H1 (cell line): Measurements from ENCODE around the gene HOXB3. TPM values are rescaled to one million over a fixed set of nuclear protein-coding genes. Genes with fewer than 3 reads are reported as not detected.
A peak's percentile ranks its signal among the peaks of the same experiment; 100 is the strongest.

Experiments
- CTCF ChIA-PET: fragments of 300-600 bp; sonication (Branson Sonifier 250); formaldehyde crosslinking; loops from one replicate; lab custom pipeline; 2021; ENCODE audit not compliant: partially characterized antibody; lab: Charles Lee
- POLR2A ChIA-PET: fragments of 300-600 bp; sonication (Branson Sonifier 250); formaldehyde crosslinking; loops from one replicate; lab custom pipeline; 2021; ENCODE audit warnings: inconsistent platforms; ENCODE audit not compliant: partially characterized antibody; lab: Charles Lee
- DNase-seq, 2 experiments: peaks; one replicate each; pipeline versions ENCODE4 v3.0.0 to v3.0.0-alpha.2; 2010 to 2022; ENCODE audit warnings: low spot score in 2 of 2, low read depth in 1 of 2, mixed read lengths in 1 of 2
- FAIRE-seq: peaks from 2 replicates; lab custom pipeline; 2011; peaks lifted over from hg19 to GRCh38; lab: Jason Lieb, UNC
- H2AFZ ChIP-seq: 2 replicates; pipeline ENCODE4 v1.8.1; 2012; ENCODE audit warnings: low read length, inconsistent platforms
- H2AK5ac ChIP-seq: 2 replicates; pipeline ENCODE4 v1.6.1; 2013; ENCODE audit warnings: low read depth, low read length
- H2BK120ac ChIP-seq: replicated peaks from 2 replicates; pipeline ENCODE3; 2013; ENCODE audit warnings: low read depth, low read length, inconsistent platforms
- H2BK12ac ChIP-seq: 2 replicates; pipeline ENCODE4 v1.6.1; 2013; ENCODE audit warnings: low read depth, low read length
- H2BK15ac ChIP-seq: 2 replicates; pipeline ENCODE4 v1.6.1; 2013; ENCODE audit warnings: low read length
- H2BK20ac ChIP-seq: 2 replicates; pipeline ENCODE4 v1.6.1; 2013; ENCODE audit warnings: low read length
- H2BK5ac ChIP-seq: 2 replicates; pipeline ENCODE4 v1.6.1; 2013; ENCODE audit warnings: low read depth, low read length
- H3K14ac ChIP-seq: 2 replicates; pipeline ENCODE4 v1.6.1; 2013; ENCODE audit warnings: inconsistent platforms; ENCODE audit not compliant: insufficient read length
- H3K18ac ChIP-seq: 2 replicates; pipeline ENCODE4 v1.6.1; 2013; ENCODE audit warnings: low read length; ENCODE audit errors: extremely low read depth
- H3K23ac ChIP-seq: 2 replicates; pipeline ENCODE4 v1.6.1; 2013; ENCODE audit warnings: inconsistent platforms; ENCODE audit not compliant: insufficient read length
- H3K23me2 ChIP-seq: 2 replicates; pipeline ENCODE4 v1.6.1; 2013; ENCODE audit warnings: low read depth, low read length
- H3K27ac ChIP-seq: 2 replicates; pipeline ENCODE4 v1.6.1; 2011; ENCODE audit warnings: low read depth, low read length, inconsistent platforms
- H3K27me3 ChIP-seq, 4 experiments: replicated peaks in 1 of 4; 1 replicate in 1 of 4; 2 replicates in 3 of 4; pipeline versions ENCODE4 v1.6.1 to v1.8.1; 2011 to 2013; ENCODE audit warnings: low read length in 3 of 4, mild to moderate bottlenecking in 3 of 4, inconsistent platforms in 2 of 4, mixed read lengths in 2 of 4, moderate library complexity in 1 of 4; ENCODE audit not compliant: control insufficient read depth in 3 of 4, insufficient read depth in 3 of 4; ENCODE audit errors: extremely low read depth in 1 of 4
- H3K36me3 ChIP-seq, 4 experiments: 2 replicates each; pipeline versions ENCODE4 v1.6.1 to v1.8.1; 2011 to 2013; ENCODE audit warnings: mild to moderate bottlenecking in 4 of 4, low read length in 3 of 4, moderate library complexity in 2 of 4, control low read depth in 1 of 4, inconsistent platforms in 1 of 4; ENCODE audit not compliant: insufficient read depth in 4 of 4, control insufficient read depth in 2 of 4
- H3K4ac ChIP-seq: replicated peaks from 2 replicates; pipeline ENCODE3; 2013; ENCODE audit warnings: low read length, low read depth, mixed read lengths, inconsistent platforms; ENCODE audit not compliant: insufficient read length
- H3K4me1 ChIP-seq, 4 experiments: replicated peaks in 1 of 4; 1 replicate in 1 of 4; 2 replicates in 3 of 4; pipeline versions ENCODE4 v1.6.1 to v1.8.1; 2011 to 2013; ENCODE audit warnings: low read length in 3 of 4, inconsistent platforms in 2 of 4, mixed read lengths in 1 of 4; ENCODE audit not compliant: insufficient read depth in 4 of 4, control insufficient read depth in 3 of 4
- H3K4me2 ChIP-seq, 2 experiments: 2 replicates each; pipeline versions ENCODE4 v1.6.1 to v1.8.1; 2011 to 2013; ENCODE audit warnings: low read depth in 2 of 2, low read length in 2 of 2, control low read depth in 1 of 2, inconsistent platforms in 1 of 2, mild to moderate bottlenecking in 1 of 2; ENCODE audit not compliant: insufficient read depth in 1 of 2
- H3K4me3 ChIP-seq, 4 experiments: fragments of 200-600, 300-600 bp in 1 of 4; sonication (generic), shearing (Covaris generic), sonication (Bioruptor Twin) in 1 of 4; 2 replicates each; pipeline versions ENCODE4 v1.5.1 to v1.8.1; 2011 to 2016; ENCODE audit warnings: low read length in 4 of 4, low read depth in 3 of 4, control low read depth in 2 of 4, inconsistent platforms in 2 of 4, mild to moderate bottlenecking in 2 of 4, mixed read lengths in 1 of 4, moderate library complexity in 1 of 4; ENCODE audit not compliant: insufficient read depth in 2 of 4; ENCODE audit errors: extremely low read depth in 1 of 4
- H3K56ac ChIP-seq: replicated peaks from 2 replicates; pipeline ENCODE3; 2013; ENCODE audit warnings: low read depth, mild to moderate bottlenecking, mixed read lengths, low read length, inconsistent platforms; ENCODE audit not compliant: insufficient read length
- H3K79me1 ChIP-seq: 2 replicates; pipeline ENCODE4 v1.6.1; 2013; ENCODE audit warnings: low read depth, low read length, control low read depth
- H3K79me2 ChIP-seq, 2 experiments: 2 replicates each; pipeline versions ENCODE4 v1.6.1 to v1.8.1; 2012 to 2013; ENCODE audit warnings: low read length in 2 of 2, mild to moderate bottlenecking in 2 of 2, inconsistent platforms in 1 of 2; ENCODE audit not compliant: insufficient read depth in 2 of 2, control insufficient read depth in 1 of 2
- H3K9ac ChIP-seq, 4 experiments: replicated peaks in 1 of 4; 1 replicate in 1 of 4; 2 replicates in 3 of 4; pipeline versions ENCODE4 v1.6.1 to v1.8.1; 2011 to 2013; ENCODE audit warnings: low read depth in 3 of 4, low read length in 3 of 4, control low read depth in 2 of 4, mild to moderate bottlenecking in 2 of 4, moderate library complexity in 2 of 4, inconsistent platforms in 1 of 4; ENCODE audit errors: extremely low read depth in 1 of 4
- H3K9me3 ChIP-seq, 2 experiments: 2 replicates each; pipeline versions ENCODE4 v1.6.1 to v1.8.1; 2012 to 2013; ENCODE audit warnings: mild to moderate bottlenecking in 2 of 2, moderate library complexity in 2 of 2, control low read depth in 1 of 2, inconsistent platforms in 1 of 2, low read depth in 1 of 2, low read length in 1 of 2, mixed read lengths in 1 of 2; ENCODE audit not compliant: insufficient read depth in 2 of 2
- H4K20me1 ChIP-seq, 2 experiments: replicated peaks in 1 of 2; 2 replicates each; pipeline versions ENCODE3 to v1.8.1; 2011 to 2013; ENCODE audit warnings: inconsistent platforms in 2 of 2, low read length in 2 of 2, mild to moderate bottlenecking in 1 of 2; ENCODE audit not compliant: insufficient read depth in 2 of 2, control insufficient read depth in 1 of 2
- H4K5ac ChIP-seq: 2 replicates; pipeline ENCODE4 v1.6.1; 2013; ENCODE audit warnings: low read length, low read depth, mixed read lengths, inconsistent platforms; ENCODE audit not compliant: insufficient read length
- H4K8ac ChIP-seq: 2 replicates; pipeline ENCODE4 v1.8.0; 2013; ENCODE audit warnings: mild to moderate bottlenecking, moderate library complexity, low read length, inconsistent platforms; ENCODE audit not compliant: insufficient read depth; ENCODE audit errors: extremely low read depth
- H4K91ac ChIP-seq: replicated peaks from 2 replicates; pipeline ENCODE3; 2013; ENCODE audit warnings: low read length, mixed read lengths, inconsistent platforms; ENCODE audit not compliant: insufficient read length
- EZH2 ChIP-seq: fragments of 200-600 bp; sonication (generic); IDR thresholded peaks from 2 replicates; pipeline ENCODE4 v1.7.1; 2012; ENCODE audit warnings: low read depth, mild to moderate bottlenecking, moderate library complexity, low read length, inconsistent platforms; ENCODE audit not compliant: severe bottlenecking
- HDAC6 ChIP-seq: IDR thresholded peaks from one replicate; pipeline ENCODE4 v1.7.1; 2012; ENCODE audit warnings: low read depth, mild to moderate bottlenecking, inconsistent platforms, low read length, moderate library complexity
- SUZ12 ChIP-seq: fragments of 200-600 bp; sonication (generic); IDR thresholded peaks from 2 replicates; pipeline ENCODE4 v1.6.1; 2012; ENCODE audit warnings: mild to moderate bottlenecking, inconsistent platforms, low read length, moderate library complexity, mixed read lengths
- WGBS, 2 experiments: shearing (Covaris generic) in 1 of 2; methylation state at CpG; one replicate each; pipeline versions ENCODE4 v1.1.6 to v1.1.7; 2013 to 2015; ENCODE audit warnings: low lambda C conversion rate in 2 of 2, mixed read lengths in 2 of 2, inconsistent platforms in 1 of 2, low coverage in 1 of 2, missing lambda C conversion rate in 1 of 2; ENCODE audit not compliant: insufficient replicate concordance in 2 of 2, insufficient coverage in 1 of 2, insufficient read length in 1 of 2; ENCODE audit errors: extremely low coverage in 1 of 2, missing lambda C conversion rate in 1 of 2; 5-methylcytosine and 5-hydroxymethylcytosine counted together
- polyA plus RNA-seq, 7 experiments: library from polyadenylated mRNA; depleted of rRNA in 3 of 7; stranded (reverse) in 5 of 7; unstranded in 2 of 7; fragments of >200 nt in 5 of 7; fragments of 200-250 nt in 2 of 7; gene quantifications; 1 replicate in 5 of 7; 2 replicates in 1 of 7; 4 replicates in 1 of 7; pipeline versions ENCODE4 v1.2.1 to v1.2.3, GENCODE V29; 2011 to 2013; ENCODE audit warnings: missing spikeins in 2 of 7, mixed read lengths in 2 of 7
- total RNA-seq: library from RNA; stranded (reverse); fragmentation: NEBNext Ultra II Directional; extraction: Animal tissue kit (Norgen Biotek cat#: 25700); gene quantifications from 2 replicates; pipeline ENCODE4 v1.2.1, GENCODE V29; 2021

HOXB3 gene
- total and polyA plus RNA-seq, 2 of the 8 experiments (the other 6 are each of a cell fraction or from before 2014, with no cell fraction given), result not detected

GRCh38 chr17:48530208-48530886, 59.7 kb downstream of the HOXB3 start:
- CTCF ChIA-PET, result interaction anchor here (0.7 to 3.1 kb wide), 9 partner anchors 19 to 88 kb away, joined by 3 to 14 read pairs (median 4); partner anchors contain the start of gene HOXB5
- Histone ChIP-seq H2BK20ac (peak overlapping the region; percentile 61), H4K20me1 (peaks cover 6 to 11% of the 10 kb centered on the region in 2 experiments), H3K4ac (no peak overlapping the region), H4K8ac (no peak overlapping the region; the same call in 1 of the 2 replicates), H3K23ac (no peak overlapping the region), H3K27me3 (peaks cover 61 to 93% (median 85%) of the 10 kb centered on the region in 4 experiments), H4K5ac (no peak overlapping the region), H3K79me2 (no peaks in the 10 kb centered on the region), H3K14ac (no peak overlapping the region), H2BK15ac (no peak overlapping the region), H2BK12ac (0 out of 2 replicates have a peak overlapping the region, but pooled peaks have one; percentile 23), H2BK120ac (no peak overlapping the region), H3K4me3 (peak overlapping the region in 2 of 4 experiments; percentile 14 to 44; a peak in 4 of 8 replicates), H3K23me2 (peaks cover 5% of the 10 kb centered on the region; the same call in 1 of the 2 replicates), H2BK5ac (no peak overlapping the region; the same call in 1 of the 2 replicates), H3K4me2 (peak overlapping the region; percentile 27 to 67), H2AK5ac (no peak overlapping the region), H3K36me3 (no peaks in the 10 kb centered on the region), H3K27ac (no peak overlapping the region), H3K4me1 (peaks cover 0 to 20% (median 10%) of the 10 kb centered on the region in 4 experiments; a peak in 6 of 7 replicates), H4K91ac (no peak overlapping the region), H3K56ac (no peak overlapping the region), H3K79me1 (no peaks in the 10 kb centered on the region), H3K9me3 (no peaks in the 10 kb centered on the region), H3K18ac (0 out of 2 replicates have a peak overlapping the region, but pooled peaks have one; percentile 1), H3K9ac (no peak overlapping the region), H2AFZ (no peak overlapping the region)
- peak in 1 of 2 experiments; percentile 75 for DNase-seq
- POLR2A ChIA-PET, result no interaction called here
- TF ChIP-seq HDAC6 (no peak), EZH2 (peak; percentile 66), SUZ12 (peak; percentile 81)
- FAIRE-seq, result no peak
- WGBS, 2 experiments, result 24% methylated on average over 35 of the region's 37 CpGs; no CpG with 5 or more reads in 1 of the 2 experiments
